GM10847 (cell line): ENCODE results near the gene SPOPL.

Experiments used
- POLR2A ChIP-seq: IDR thresholded peaks from 2 replicates; pipeline ENCODE4 v1.6.1; 2011; ENCODE audit not compliant: insufficient read length; ENCODE audit errors: extremely low read depth

Gene SPOPL

DNA sequence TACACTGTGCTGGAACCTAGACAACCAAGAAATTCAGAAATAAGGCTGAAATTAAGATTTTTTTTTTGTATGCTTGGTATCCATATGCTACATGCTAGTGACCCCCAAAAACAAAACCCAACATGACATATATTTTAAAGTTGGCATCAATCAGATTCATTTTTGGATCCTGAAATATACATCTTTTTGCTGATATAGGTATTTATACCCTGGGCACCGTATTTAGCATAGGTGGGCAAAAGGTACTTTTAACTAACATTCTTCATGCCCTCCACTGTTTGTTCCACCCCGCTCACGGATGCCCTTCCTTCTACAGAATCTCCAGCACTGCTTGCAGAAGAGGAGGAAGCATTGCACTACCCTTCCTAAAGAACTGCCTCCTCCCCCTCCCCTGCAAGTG, 52.6 kb downstream of the SPOPL start:
- TF ChIP-seq POLR2A = no peak

DNA sequence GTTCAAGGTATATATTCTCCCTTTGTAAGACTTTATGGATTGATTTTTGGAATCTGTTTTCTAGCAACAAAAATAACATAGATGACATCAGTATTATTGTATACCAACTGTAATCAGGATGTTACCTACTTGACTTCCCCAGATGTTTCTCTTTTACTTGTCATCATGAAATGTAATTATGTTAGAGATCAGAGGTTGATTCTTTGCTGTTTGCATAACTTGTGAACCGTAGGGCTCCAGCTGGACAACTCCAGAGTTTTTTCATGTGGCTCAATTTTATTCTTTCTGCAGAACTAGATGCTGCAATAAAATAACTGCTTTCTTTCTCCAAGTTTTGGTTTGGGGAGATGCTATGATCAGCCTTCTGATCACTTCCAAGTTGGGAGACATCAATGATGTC, 58.1 kb downstream of the SPOPL start:
- TF ChIP-seq POLR2A = no peak

DNA sequence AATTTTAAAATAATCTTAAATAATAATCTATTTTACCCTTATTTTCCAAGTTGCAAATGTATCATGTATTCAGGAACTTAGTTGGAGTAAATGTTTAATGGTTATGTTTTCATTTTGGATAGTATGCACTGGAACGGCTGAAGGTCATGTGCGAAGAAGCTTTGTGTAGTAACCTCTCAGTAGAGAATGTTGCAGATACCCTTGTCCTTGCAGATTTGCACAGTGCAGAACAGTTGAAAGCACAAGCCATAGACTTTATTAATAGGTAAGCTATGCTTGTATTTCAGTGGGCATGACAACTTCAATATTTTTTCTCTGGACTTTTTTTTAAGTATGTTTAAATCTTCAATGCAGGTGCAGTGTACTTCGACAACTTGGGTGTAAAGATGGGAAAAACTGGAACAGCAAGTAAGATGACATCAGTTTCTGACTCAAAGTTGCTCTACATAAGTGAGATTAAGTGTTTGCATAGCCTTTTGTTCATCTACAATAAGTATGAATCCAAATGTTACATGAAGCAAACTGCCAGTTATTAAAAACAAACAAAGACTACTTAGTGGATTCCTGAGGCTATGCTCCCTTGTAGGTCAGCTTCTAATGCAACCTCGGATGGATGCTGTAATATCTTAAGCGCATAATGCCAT, 63.1 kb downstream of the SPOPL start:
- TF ChIP-seq POLR2A = no peak

DNA sequence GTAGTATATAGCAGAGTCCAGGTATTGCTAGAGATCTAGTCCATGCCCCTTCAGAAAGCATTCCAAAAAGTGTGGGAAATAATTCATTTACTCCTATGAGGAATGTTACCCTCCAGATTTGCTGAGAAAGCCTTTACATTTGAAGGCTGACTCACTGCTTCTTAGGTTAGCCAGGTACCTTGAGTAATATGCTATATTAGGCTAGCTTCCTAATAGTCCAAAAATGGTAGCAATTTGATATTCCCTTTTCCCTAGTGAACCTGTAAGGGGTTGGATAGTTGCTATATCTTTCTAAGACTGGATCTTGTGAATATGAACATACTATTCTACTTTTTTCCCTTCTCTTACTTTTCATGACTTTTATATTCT, 63.6 kb downstream of the SPOPL start:
- no peak for TF ChIP-seq POLR2A

DNA sequence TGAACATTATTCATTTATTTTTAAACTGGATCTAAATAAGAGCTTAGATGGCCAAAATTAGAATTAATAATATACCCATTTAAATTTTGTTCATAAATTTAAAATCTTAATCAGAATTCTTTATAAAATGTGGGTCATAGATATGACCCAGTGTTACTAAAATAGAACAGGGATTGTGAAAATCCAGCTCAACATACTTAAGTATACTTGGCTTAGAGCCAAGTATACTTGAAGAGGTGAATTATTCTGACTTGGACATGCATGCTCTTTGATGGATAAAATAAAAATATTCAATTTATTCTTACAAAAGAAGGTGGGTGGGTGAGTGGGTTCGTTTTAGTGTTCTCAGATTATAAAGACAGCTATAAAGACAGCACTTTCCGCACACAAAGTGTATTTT, 70.7 kb downstream of the SPOPL start:
- no peak for TF ChIP-seq POLR2A

DNA sequence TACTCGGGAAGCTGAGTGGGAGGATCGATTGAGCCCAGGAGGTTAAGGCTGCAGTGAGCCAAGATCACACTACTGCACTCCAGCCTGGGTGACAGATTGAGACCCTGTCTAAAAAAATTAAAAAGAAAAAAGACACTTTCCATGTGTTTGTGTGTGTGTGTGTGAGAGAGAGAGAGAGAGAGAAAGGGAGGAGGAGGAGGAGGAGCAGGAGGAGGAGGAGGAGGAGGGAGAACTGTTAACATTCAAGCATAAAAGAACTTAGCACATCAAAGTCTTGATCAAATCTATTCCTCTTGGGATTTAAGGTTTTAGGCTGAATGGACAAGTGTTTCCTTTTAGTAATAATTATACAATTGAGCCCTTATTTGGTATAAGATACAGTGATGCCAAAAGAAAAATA, 75.5 kb downstream of the SPOPL start:
- TF ChIP-seq POLR2A = no peak

DNA sequence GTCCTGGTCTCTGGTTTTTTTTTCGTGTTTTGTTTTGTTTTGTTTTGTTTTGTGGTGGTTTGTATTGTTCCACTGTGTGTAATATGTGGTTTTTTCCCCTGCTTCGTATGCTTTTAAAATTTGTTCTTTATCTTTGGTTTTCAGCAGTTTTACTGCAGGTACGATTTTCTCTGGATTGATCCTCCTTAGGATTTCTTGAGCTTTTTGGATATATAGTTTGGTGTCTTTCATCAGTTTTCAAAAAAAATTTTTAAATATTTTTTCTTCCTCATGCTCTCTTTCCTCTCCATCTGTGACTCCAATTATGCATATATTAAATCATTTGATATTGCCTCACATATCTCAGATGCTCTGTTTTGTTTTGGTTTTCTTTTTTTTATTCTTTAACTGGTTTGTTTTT, 78.0 kb downstream of the SPOPL start:
- TF ChIP-seq POLR2A = no peak

DNA sequence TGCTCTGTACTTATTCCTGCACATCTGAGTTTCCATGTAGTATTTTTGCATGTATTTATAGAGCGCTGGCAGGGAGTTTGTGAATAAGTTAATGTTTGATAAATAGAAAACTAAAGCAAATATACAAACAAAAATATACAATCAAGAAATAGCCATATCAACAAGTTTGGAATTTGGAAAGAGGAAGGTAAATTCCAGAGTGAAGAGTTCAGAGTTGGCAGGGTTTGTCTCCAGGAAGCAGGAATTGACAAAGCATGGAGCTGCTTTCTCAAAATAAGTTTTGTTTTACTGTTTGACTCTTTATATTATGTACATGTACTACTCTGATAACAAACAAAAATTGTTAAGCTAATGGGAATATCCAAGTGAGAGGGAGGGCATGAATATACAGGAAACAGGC, 80.3 kb downstream of the SPOPL start:
- no peak for TF ChIP-seq POLR2A

DNA sequence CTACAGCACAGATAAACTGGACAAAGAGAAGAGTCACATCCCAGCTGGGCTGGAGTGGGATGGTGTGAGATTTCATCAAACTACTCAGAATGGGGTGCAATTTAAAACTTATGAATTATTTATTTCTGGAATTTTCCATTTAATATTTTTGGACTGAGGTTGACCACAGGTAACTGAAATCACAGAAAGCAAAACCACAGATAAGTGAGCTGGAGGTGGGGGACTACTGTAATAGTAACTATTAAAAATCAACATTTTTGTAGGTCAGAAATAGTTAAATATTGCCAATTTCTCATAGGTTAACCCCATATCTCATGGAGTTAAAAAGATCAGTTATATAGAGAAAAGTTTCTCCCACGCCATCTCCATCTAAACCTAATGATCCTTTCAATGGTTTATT, 88.1 kb downstream of the SPOPL start:
- no peak for TF ChIP-seq POLR2A

DNA sequence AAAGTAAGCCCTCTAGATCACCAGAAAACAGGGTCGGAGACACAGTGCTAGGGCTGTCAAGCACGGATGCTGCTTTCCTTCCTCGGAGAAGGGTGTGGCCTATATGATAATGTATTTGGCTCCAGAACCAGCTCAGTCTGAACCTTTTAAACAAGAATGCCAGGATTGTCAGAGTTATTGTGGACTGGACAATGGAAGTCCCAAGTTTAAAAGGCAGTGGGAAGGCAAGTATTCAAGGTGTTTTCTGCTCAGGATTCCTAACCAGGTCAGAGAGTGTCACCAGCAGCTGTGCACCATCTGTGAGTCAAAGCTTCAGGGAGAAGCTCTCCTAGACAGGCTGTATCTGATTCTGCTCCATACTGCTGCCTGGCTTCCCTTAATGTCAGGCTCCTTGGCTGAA, 94.8 kb downstream of the SPOPL start:
- no peak for TF ChIP-seq POLR2A

DNA sequence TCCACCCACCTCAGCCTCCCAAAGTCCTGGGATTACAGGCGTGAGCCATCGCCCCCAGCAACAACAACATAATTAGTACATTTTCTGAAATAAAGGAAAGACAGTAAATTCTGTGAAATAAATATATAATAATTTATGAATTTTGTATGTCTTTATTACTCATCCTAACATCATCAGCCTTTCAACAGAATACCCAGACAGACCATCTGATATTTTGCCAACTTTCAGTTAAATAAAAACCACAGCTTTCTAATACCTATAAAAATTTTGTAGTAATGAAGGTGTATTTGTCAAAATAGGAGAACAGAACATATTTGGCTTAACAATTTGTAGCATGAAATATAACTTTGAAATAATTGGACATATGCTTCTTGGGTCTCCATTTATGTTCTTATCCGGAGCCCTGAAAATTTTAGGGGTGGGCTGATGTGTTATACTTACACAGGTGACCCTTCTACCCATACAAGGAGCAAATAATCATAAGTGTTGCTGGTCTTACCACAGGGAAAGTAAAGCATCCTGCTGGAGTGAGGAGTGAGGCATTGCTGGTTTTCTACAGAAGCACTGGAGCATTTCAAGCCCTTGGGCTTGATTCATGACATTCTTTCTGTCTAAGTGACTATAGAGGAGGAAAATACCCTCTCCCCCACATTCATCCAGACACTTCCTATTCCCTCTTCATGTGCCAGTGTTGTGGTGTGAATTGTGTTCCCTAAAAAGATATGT, 99.3 kb downstream of the SPOPL start:
- TF ChIP-seq POLR2A = no peak

DNA sequence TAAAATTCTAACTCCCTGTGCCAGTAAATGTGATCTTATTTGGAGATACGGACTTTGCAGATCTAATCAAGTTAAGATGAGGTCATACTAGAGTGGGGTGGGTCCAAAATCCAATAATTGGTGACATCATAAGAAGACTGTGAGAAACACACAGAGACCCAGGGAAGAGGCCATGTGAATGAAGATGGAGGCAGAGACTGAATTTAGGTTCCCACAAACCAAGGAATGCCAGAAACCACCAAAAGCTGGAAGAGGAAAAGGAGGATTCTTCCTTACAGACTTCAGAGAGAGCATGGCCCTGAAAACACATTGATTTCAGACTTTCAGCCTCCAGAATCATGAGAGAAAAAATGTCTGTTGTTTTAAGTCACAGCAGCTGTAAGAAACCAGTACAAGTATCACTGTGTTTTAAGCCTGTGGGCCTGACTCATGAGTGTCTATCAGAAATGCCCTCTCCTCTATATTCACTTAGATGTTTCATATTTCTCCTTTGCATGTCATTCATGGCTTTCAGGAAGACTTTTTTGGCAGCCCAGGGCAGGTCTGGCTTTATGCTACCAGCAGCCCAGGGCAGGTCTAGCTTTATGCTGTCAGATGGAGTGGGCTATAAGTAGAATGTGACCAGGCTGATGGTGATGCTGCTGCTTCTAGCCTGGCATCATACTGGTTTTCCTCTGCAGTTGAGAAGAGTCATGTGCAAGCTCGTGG, 100.0 kb downstream of the SPOPL start:
- TF ChIP-seq POLR2A = no peak

DNA sequence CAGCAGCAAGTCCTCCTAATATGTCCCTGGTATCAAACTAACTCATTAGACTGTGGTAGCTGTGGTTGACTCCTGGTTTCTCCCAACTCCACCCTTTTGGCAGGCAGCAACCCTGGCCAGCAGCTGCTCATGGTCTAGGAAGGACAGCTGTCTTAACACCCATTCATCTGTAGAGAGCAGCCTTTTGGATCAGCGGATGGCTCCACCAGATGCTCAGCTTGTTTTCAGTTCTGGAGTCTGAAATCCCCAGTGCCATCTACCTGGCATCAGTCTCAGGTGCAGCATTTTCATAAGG, 100.5 kb downstream of the SPOPL start:
- TF ChIP-seq POLR2A = no peak

DNA sequence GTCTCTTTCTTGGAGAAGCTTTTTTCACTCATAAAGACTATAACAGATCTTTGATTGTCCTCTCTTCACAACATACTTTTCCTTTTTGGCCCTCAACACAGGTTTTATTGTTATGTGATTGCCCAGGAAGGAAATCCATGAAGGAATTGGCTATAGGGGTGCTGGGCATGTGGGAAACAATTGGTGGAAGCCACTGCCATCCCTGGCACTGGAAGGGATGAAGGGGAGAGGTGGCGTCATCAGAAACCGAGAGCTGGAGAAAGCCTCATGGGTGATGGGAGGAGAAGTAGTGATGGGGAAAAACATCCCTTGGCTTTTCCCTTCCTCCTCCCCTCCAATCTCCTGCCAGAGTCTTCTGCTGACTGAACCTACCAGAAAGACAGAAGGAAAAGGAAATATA, 106.2 kb downstream of the SPOPL start:
- no peak for TF ChIP-seq POLR2A

DNA sequence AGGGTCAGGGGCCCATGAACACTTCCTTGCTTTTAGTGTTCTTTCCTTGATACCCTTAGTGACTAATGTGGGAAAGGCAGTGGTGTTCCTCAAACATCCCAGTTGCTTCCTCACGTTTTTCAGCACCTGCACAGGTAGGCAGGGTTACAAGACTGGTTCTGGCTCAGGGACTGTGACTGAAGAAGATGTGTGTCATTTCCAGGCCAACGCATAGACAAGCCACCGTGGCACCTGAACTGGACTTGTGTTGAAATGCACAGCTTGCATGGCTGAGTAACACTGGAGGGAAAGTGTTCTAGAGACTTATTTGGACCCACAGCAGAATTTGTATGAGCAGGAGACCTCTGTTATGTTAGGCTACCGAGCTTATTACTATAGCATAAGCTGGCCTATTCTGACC, 107.9 kb downstream of the SPOPL start:
- TF ChIP-seq POLR2A = no peak

DNA sequence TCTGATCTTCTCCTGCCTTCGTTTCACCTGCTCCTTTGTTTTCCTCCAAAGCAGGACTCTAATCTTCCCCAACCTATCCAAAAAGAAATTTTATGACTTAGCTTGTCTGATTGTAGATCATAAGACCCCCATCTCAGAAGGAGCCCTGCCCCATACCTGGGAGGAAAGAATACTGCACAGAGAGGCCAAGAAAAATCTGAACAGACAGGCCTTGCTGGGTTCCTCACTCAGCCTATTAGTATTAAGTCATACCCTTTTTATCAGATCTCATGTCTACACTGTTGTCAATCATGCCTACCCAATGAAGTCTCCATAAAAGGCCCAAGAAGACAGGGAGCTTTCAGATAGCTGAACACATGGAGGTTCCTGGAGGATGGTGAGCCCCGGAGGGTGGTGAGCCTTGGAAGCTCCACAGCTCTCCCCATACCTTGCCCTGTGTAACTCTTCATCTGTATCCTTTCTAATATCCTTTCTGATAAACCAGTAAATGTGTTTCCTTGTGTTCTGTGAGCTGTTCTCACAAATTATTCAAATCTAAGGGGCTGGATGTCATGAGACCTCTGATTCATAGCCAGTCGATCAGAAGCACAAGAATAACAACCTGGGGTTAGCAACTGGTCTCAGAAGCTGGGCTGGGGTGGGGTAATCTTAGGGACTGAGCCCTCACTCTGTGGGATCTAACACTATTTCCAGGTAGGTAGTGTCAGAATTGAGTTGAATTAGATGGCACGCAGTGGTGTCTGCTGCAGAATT, 108.8 kb downstream of the SPOPL start:
- TF ChIP-seq POLR2A = no peak
